Loucy (cell line): ENCODE results near the gene SOCS6.

Experiments used
- H2AFZ ChIP-seq: fragments of 200-600 bp; sonication (generic); 2 replicates; pipeline ENCODE4 v1.6.0; 2016; ENCODE audit warnings: antibody characterized with exemption, mild to moderate bottlenecking, low read length, moderate library complexity
- H3F3A ChIP-seq: fragments of 200-600 bp; 2 replicates; pipeline ENCODE4 v1.6.0; 2016; ENCODE audit warnings: antibody characterized with exemption, low read depth, mild to moderate bottlenecking
- H3K27me3 ChIP-seq: fragments of 200-600 bp; sonication (generic); 2 replicates; pipeline ENCODE4 v1.6.1; 2014; ENCODE audit warnings: low read length, mild to moderate bottlenecking; ENCODE audit not compliant: insufficient read depth, poor library complexity, severe bottlenecking
- H3K36me3 ChIP-seq: fragments of 200-600 bp; sonication (generic); 2 replicates; pipeline ENCODE4 v1.6.1; 2016; ENCODE audit warnings: low read length; ENCODE audit not compliant: insufficient read depth
- H3K4me1 ChIP-seq: fragments of 200-600 bp; sonication (generic); 2 replicates; pipeline ENCODE4 v1.5.1; 2014; ENCODE audit warnings: low read length, mild to moderate bottlenecking; ENCODE audit not compliant: insufficient read depth, poor library complexity, severe bottlenecking
- H3K4me2 ChIP-seq: fragments of 200-600 bp; sonication (generic); 2 replicates; pipeline ENCODE4 v1.6.0; 2014; ENCODE audit warnings: antibody characterized with exemption, low read length, low read depth, mild to moderate bottlenecking; ENCODE audit not compliant: poor library complexity, severe bottlenecking
- H3K4me3 ChIP-seq: fragments of 200-600 bp; sonication (generic); 2 replicates; pipeline ENCODE4 v1.5.1; 2014; ENCODE audit warnings: low read length, mild to moderate bottlenecking, mixed read lengths; ENCODE audit not compliant: poor library complexity, severe bottlenecking
- H3K79me2 ChIP-seq: fragments of 200-600 bp; sonication (generic); 2 replicates; pipeline ENCODE4 v1.6.1; 2014; ENCODE audit warnings: low read length; ENCODE audit not compliant: insufficient read depth
- H3K9ac ChIP-seq: fragments of 200-600 bp; sonication (generic); 2 replicates; pipeline ENCODE4 v1.6.0; 2014; ENCODE audit warnings: mild to moderate bottlenecking, low read depth, low read length, moderate library complexity; ENCODE audit not compliant: poor library complexity, severe bottlenecking
- H3K9me2 ChIP-seq: fragments of 200-600 bp; sonication (generic); replicated peaks from 2 replicates; pipeline ENCODE4 v1.6.1; 2016; ENCODE audit warnings: low read depth, low read length, mixed read lengths
- H3K9me3 ChIP-seq: fragments of 200-600 bp; sonication (generic); 2 replicates; pipeline ENCODE4 v1.6.1; 2014; ENCODE audit warnings: mild to moderate bottlenecking, antibody characterized with exemption, low read length, low read depth; ENCODE audit not compliant: insufficient read depth
- H4K20me1 ChIP-seq: fragments of 200-600 bp; sonication (generic); 2 replicates; pipeline ENCODE4 v1.6.0; 2014; ENCODE audit warnings: antibody characterized with exemption, low read length, mild to moderate bottlenecking; ENCODE audit not compliant: insufficient read depth, poor library complexity, severe bottlenecking
- CTCF ChIP-seq: fragments of 200-600 bp; sonication (generic); conservative IDR thresholded peaks from 2 replicates; pipeline ENCODE4 v1.5.1; 2014; ENCODE audit warnings: mild to moderate bottlenecking, antibody characterized with exemption, low read length
- EZH2phosphoT487 ChIP-seq: fragments of 200-600 bp; IDR thresholded peaks from 2 replicates; pipeline ENCODE4 v1.6.1; 2018; ENCODE audit warnings: antibody characterized with exemption, mild to moderate bottlenecking, moderate library complexity, borderline replicate concordance

Gene SOCS6

GRCh38 chr18:70332694-70333093 is 43.8 kb downstream of the SOCS6 start:
- Histone ChIP-seq H3K4me3 (no peak overlapping the region), H3K9me2 (no peaks in the 10 kb centered on the region), H3K9ac (no peak overlapping the region), H3K79me2 (no peaks in the 10 kb centered on the region), H4K20me1 (no peaks in the 10 kb centered on the region), H3F3A (no peaks in the 10 kb centered on the region), H3K4me1 (no peaks in the 10 kb centered on the region), H3K36me3 (no peaks in the 10 kb centered on the region), H3K9me3 (no peaks in the 10 kb centered on the region), H3K27me3 (no peaks in the 10 kb centered on the region), H2AFZ (no peak overlapping the region), H3K4me2 (no peak overlapping the region)
- TF ChIP-seq CTCF (no peak), EZH2phosphoT487 (no peak)

GRCh38 chr18:70333316-70333715 is 44.5 kb downstream of the SOCS6 start:
- H3K36me3 ChIP-seq: no peaks in the 10 kb centered on the region
- no peaks in the 10 kb centered on the region for H4K20me1 ChIP-seq
- H3K27me3 ChIP-seq: no peaks in the 10 kb centered on the region
- H3K9me2 ChIP-seq: no peaks in the 10 kb centered on the region
- no peaks in the 10 kb centered on the region for H3K79me2 ChIP-seq
- no peak overlapping the region for H3K9ac ChIP-seq
- TF ChIP-seq CTCF: no peak
- no peak for TF ChIP-seq EZH2phosphoT487
- no peak overlapping the region for H2AFZ ChIP-seq
- H3K9me3 ChIP-seq: no peaks in the 10 kb centered on the region
- no peak overlapping the region for H3K4me2 ChIP-seq
- no peaks in the 10 kb centered on the region for H3K4me1 ChIP-seq
- H3K4me3 ChIP-seq: no peak overlapping the region
- no peaks in the 10 kb centered on the region for H3F3A ChIP-seq

GRCh38 chr18:70333757-70334156 is 44.9 kb downstream of the SOCS6 start:
- Histone ChIP-seq H3K9me2 (no peaks in the 10 kb centered on the region), H3K9me3 (no peaks in the 10 kb centered on the region), H3K36me3 (no peaks in the 10 kb centered on the region), H3K4me3 (no peak overlapping the region), H3K9ac (no peak overlapping the region), H3F3A (no peaks in the 10 kb centered on the region), H3K79me2 (no peaks in the 10 kb centered on the region), H3K27me3 (no peaks in the 10 kb centered on the region), H4K20me1 (no peaks in the 10 kb centered on the region), H3K4me1 (no peaks in the 10 kb centered on the region), H2AFZ (no peak overlapping the region), H3K4me2 (no peak overlapping the region)
- TF ChIP-seq EZH2phosphoT487: no peak

GRCh38 chr18:70334264-70334663 is 45.4 kb downstream of the SOCS6 start:
- TF ChIP-seq CTCF (no peak), EZH2phosphoT487 (no peak)
- Histone ChIP-seq H3K9ac (no peak overlapping the region), H3K4me2 (no peak overlapping the region), H2AFZ (no peak overlapping the region), H3K9me2 (no peaks in the 10 kb centered on the region), H3K4me3 (no peak overlapping the region), H3K4me1 (no peaks in the 10 kb centered on the region), H3F3A (no peaks in the 10 kb centered on the region), H4K20me1 (no peaks in the 10 kb centered on the region), H3K27me3 (no peaks in the 10 kb centered on the region), H3K9me3 (no peaks in the 10 kb centered on the region), H3K79me2 (no peaks in the 10 kb centered on the region), H3K36me3 (no peaks in the 10 kb centered on the region)
